GM20431 (cell line): ENCODE data around the gene SP7.
"Not testable (repeated sequence)": the region's sequence is repeated elsewhere in the genome, so short reads cannot be mapped to it uniquely, and the experiment has no call there.

Source experiments
- in situ Hi-C: fragments of 300-500 bp; cut with MseI, MboI; formaldehyde crosslinking; loops from one replicate; pipeline ENCODE4 v1.15.0; 2020; ENCODE audit warnings: low sequenced_read_pairs; ENCODE audit not compliant: unreplicated experiment

The SP7 gene

GRCh38 chr12:53325511-53326061 is 10.6 kb downstream of the SP7 start:
- in situ Hi-C loops: no loop called here

- in situ Hi-C loops: no loop called here
Measured at GRCh38 chr12:53324779-53325510, 11.2 kb downstream of the SP7 start.

- in situ Hi-C loops: no loop called here
Measured at GRCh38 chr12:53324113-53324778, 11.9 kb downstream of the SP7 start.

- in situ Hi-C loops: no loop called here
Measured at GRCh38 chr12:53320352-53321195, 15.6 kb downstream of the SP7 start.

GRCh38 chr12:53313996-53314395 is 22.2 kb downstream of the SP7 start:
- in situ Hi-C loops: no loop called here

GRCh38 chr12:53308276-53308675 is 27.9 kb downstream of the SP7 start:
- in situ Hi-C loops: no loop called here

- in situ Hi-C loops: no loop called here
Measured at GRCh38 chr12:53306826-53307225, 29.3 kb downstream of the SP7 start.

GRCh38 chr12:53302903-53303302 is 33.3 kb downstream of the SP7 start:
- in situ Hi-C loops: no loop called here

- in situ Hi-C loops: no loop called here
Measured at GRCh38 chr12:53300187-53300586, 36.0 kb downstream of the SP7 start.

GRCh38 chr12:53299454-53300180 is 36.5 kb downstream of the SP7 start, which contains the start of gene MYG1:
Gene MYG1 (plus strand): TSS chr12:53299695. CDS start chr12:53299738, 43 bp downstream.
- in situ Hi-C loops: no loop called here

GRCh38 chr12:53299101-53299453 is 37.1 kb downstream of the SP7 start:
- in situ Hi-C loops: no loop called here

- in situ Hi-C loops: no loop called here
Measured at GRCh38 chr12:53298164-53298563, 38.0 kb downstream of the SP7 start.

- in situ Hi-C loops: not testable (repeated sequence)
Measured at GRCh38 chr12:53297106-53297505, 39.0 kb downstream of the SP7 start.

GRCh38 chr12:53295891-53296219 is 40.3 kb downstream of the SP7 start:
- in situ Hi-C loops: no loop called here

GRCh38 chr12:53295070-53295890 is 40.9 kb downstream of the SP7 start, which contains the start of gene PFDN5:
Gene PFDN5 (plus strand): TSS chr12:53295542. CDS start chr12:53295568, 26 bp downstream.
- in situ Hi-C loops: no loop called here

GRCh38 chr12:53292426-53292825 is 43.7 kb downstream of the SP7 start:
- in situ Hi-C loops: no loop called here

- in situ Hi-C loops: no loop called here
Measured at GRCh38 chr12:53290661-53291060, 45.5 kb downstream of the SP7 start.

GRCh38 chr12:53289891-53290290 is 46.3 kb downstream of the SP7 start:
- in situ Hi-C loops: loop anchor here (5.0 kb wide), 1 partner anchor 78 kb away; no protein-coding TSS in a partner anchor

- in situ Hi-C loops: loop anchor here (5.0 kb wide), 1 partner anchor 76 kb away; no protein-coding TSS in a partner anchor
Measured at GRCh38 chr12:53288322-53288721, 47.8 kb downstream of the SP7 start.
